GM20000 (cell line): ENCODE data around the gene DNAJC18.
A peak's percentile ranks its signal among the peaks of the same experiment; 100 is the strongest.
"Not testable (repeated sequence)": the region's sequence is repeated elsewhere in the genome, so short reads cannot be mapped to it uniquely, and the experiment has no call there.

Source experiments
- DNase-seq: peaks from one replicate; pipeline ENCODE4 v3.0.0; 2012; ENCODE audit warnings: low spot score
- TF ChIP-seq, protein P1 (sequence below): IDR thresholded peaks from 2 replicates; pipeline ENCODE4 v1.5.1; 2012; ENCODE audit warnings: mild to moderate bottlenecking, control low read depth; ENCODE audit errors: extremely low read depth, missing control alignments

DNAJC18 gene

GRCh38 chr5:139410993-139411828 lies 28.1 kb downstream of the DNAJC18 start:
- TF ChIP-seq, protein P1, sequence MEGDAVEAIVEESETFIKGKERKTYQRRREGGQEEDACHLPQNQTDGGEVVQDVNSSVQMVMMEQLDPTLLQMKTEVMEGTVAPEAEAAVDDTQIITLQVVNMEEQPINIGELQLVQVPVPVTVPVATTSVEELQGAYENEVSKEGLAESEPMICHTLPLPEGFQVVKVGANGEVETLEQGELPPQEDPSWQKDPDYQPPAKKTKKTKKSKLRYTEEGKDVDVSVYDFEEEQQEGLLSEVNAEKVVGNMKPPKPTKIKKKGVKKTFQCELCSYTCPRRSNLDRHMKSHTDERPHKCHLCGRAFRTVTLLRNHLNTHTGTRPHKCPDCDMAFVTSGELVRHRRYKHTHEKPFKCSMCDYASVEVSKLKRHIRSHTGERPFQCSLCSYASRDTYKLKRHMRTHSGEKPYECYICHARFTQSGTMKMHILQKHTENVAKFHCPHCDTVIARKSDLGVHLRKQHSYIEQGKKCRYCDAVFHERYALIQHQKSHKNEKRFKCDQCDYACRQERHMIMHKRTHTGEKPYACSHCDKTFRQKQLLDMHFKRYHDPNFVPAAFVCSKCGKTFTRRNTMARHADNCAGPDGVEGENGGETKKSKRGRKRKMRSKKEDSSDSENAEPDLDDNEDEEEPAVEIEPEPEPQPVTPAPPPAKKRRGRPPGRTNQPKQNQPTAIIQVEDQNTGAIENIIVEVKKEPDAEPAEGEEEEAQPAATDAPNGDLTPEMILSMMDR = no peak
- DNase-seq = no peak

GRCh38 chr5:139410121-139410992 lies 29.0 kb downstream of the DNAJC18 start:
- TF ChIP-seq, protein P1 = no peak
- DNase-seq = no peak

DNA sequence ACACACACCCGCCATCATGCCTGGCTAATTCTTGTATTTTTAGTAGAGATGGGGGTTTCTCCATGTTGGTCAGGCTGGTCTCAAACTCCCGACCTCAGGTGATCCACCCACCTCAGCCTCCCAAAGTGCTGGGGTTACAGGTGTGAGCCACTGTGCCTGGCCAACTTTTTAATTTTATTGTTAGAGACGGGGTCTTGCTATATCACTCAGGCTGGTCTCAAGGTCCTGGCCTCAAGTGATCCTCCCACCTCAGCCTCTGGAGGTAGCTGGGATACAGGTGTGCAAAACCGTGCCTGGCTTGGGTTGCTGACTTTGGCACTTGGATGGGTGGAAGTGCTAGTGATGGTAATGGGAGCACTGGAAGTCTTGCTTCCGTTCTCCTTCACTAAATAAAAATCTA lies 30.2 kb downstream of the DNAJC18 start:
- not testable (repeated sequence) for DNase-seq

DNA sequence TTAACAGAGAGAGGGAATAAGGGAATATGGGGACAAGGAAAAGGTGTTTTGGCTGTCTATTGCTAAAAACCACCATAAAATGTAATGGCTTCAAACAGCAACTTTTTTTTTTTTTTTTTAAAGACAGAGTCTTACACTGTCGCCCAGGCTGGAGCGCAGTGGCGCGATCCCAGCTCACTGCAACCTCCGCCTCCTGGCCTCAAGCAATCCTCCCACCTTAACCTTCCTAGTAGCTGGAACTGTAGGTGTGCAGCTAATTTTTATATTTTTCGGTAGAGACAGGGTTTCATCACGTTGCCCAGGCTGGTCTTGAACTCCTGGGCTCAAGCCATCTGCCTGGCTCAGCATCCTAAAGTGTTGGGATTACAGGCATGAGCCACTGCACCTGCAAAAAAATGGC lies 31.1 kb downstream of the DNAJC18 start:
- DNase-seq = no peak
- TF ChIP-seq, protein P1 = no peak

DNA sequence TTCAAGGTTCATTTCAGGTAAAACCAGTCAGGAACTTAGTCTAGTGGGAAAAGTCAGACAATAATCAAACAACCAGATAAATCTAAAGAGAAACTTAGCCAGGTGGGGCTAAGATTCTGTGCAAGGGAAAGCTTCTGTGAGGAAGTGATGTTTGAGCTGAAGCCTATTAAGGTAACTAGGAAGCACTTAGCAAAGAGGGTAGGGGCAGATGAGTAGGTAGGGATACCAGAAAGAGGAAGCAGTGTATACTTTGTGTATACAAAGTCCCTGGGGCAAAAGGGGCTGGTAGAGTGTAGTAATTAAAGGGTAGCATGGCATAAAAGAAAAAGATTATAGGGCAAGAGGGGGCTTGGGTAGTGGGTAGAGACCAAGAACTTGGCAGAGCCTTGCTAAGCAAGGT lies 31.8 kb downstream of the DNAJC18 start:
- DNase-seq = peak; percentile 20

GRCh38 chr5:139406963-139407362 lies 32.4 kb downstream of the DNAJC18 start:
- DNase-seq = no peak
- TF ChIP-seq, protein P1 = no peak

More for the DNA sequence above, 31.8 kb downstream of the DNAJC18 start:
- TF ChIP-seq, protein P1 = no peak

DNA sequence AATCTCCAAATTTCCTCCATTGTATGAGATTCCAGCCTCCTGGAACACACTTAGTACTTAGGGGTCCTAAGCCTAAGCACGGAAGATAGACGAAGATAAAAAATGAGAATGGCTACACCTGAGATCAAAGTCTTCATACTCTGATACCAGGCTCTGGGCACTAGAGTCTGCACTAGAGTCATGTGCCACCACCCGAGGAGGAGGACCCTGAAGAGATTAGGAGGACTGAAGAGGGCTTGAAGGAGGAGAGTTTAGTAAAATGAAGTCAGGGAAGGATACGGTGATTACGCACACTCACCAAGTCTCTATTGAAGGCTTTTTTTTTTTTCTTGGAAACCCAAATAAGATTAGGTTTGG lies 34.9 kb downstream of the DNAJC18 start:
- TF ChIP-seq, protein P1 = no peak
- DNase-seq = no peak
